Skeletal muscle tissue (tissue), 4 donors: ENCODE measurements around the gene TFEB. TPM values are rescaled to one million over a fixed set of nuclear protein-coding genes. Genes with fewer than 3 reads are reported as not detected.

ENCODE experiments used
- H3K27ac ChIP-seq: one replicate; pipeline ENCODE4 v1.7.0; 2013; ENCODE audit warnings: mild to moderate bottlenecking, low read depth, low read length, inconsistent platforms
- H3K27me3 ChIP-seq, 3 donors: one replicate each; pipeline ENCODE4 v1.7.0; 2013; ENCODE audit warnings: low read length in 3 of 3; ENCODE audit not compliant: control insufficient read depth in 3 of 3, insufficient read depth in 3 of 3
- H3K36me3 ChIP-seq, 3 donors: one replicate each; pipeline ENCODE4 v1.7.0; 2013; ENCODE audit warnings: low read length in 3 of 3; ENCODE audit not compliant: control insufficient read depth in 3 of 3, insufficient read depth in 3 of 3
- H3K4me1 ChIP-seq, 3 donors: one replicate each; pipeline ENCODE4 v1.7.0; 2013; ENCODE audit warnings: low read length in 3 of 3, mild to moderate bottlenecking in 3 of 3; ENCODE audit not compliant: control insufficient read depth in 3 of 3, insufficient read depth in 3 of 3
- H3K4me3 ChIP-seq, 3 donors: one replicate each; pipeline ENCODE4 v1.7.0; 2013; ENCODE audit warnings: low read length in 3 of 3
- H3K9ac ChIP-seq, 3 donors: one replicate each; pipeline ENCODE4 v1.7.0; 2013; ENCODE audit warnings: low read length in 3 of 3, mild to moderate bottlenecking in 3 of 3, moderate library complexity in 2 of 3, low read depth in 1 of 3
- H3K9me3 ChIP-seq, 3 donors: one replicate each; pipeline ENCODE4 v1.7.0; 2013; ENCODE audit warnings: low read length in 3 of 3; ENCODE audit not compliant: control insufficient read depth in 3 of 3
- total RNA-seq: library from RNA; depleted of rRNA; stranded (reverse); fragments of >200 nt; gene quantifications from one replicate; pipeline ENCODE4 v1.2.3, GENCODE V29; 2014
- donor health status: Osteomylitis.

TFEB gene
- total RNA-seq, 1 donor from 2014 or later, result 7.8 TPM

DNA sequence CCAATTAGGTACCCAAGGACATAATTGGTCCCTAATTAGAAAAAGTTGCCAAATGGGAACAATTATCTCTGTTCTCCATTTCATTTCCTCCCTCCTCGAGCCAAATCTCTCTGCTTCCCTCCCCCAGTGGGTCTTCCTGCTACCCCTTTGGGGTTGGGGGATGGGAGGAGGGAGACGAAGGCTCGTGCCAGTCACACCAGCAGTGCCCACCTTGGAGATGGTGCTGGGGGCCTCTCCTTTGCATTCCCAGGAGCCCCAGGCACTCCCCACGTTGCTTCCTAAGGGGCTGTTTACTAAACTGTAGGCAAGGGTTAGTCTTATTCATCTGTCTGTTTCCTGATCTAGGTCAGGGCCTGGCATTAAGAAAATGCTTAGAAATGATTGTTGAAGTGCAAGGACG lies 64.0 kb downstream of the TFEB start:
- no peak overlapping the region for H3K9ac ChIP-seq
- no peaks in the 10 kb centered on the region for H3K4me1 ChIP-seq
- H3K9me3 ChIP-seq, result peaks cover 0 to 4% (median 0%) of the 10 kb centered on the region in 3 donors
- no peaks in the 10 kb centered on the region for H3K36me3 ChIP-seq
- H3K4me3 ChIP-seq, result no peak overlapping the region
- H3K27ac ChIP-seq, result no peak overlapping the region
- peaks cover 0 to 7% (median 0%) of the 10 kb centered on the region in 3 donors for H3K27me3 ChIP-seq

DNA sequence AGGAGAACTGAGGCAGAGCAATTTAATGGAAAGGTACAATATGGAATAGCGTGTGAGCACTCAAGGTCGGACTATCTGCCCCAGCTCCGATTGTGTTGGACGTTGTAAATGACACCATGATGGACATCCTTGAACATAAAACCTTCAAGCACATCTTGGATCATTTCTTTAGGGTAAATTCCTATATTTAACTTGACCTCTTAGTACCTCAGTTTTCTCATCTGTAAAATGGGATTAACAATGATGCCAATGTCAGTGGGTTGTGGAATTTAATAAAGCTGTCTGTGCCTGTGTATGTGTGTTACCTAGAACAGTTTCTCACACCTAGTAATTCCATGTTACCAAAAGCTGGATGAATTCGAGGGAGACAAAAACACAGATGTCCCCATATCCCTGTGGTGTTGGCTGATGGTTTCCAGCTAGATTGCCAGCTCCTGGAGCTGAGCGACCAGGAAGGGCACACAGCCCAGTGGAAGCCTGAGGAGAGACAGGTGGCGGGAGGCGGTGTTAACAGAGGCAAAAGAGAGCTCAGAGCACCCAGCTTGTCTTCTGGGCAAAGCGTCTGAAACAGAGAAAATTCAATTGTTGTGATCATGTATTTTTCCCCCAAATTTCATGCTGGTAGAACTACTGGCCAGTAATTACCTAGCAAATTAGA lies 64.6 kb downstream of the TFEB start:
- Histone ChIP-seq H3K9me3 (peaks cover 0 to 4% (median 0%) of the 10 kb centered on the region in 3 donors), H3K27ac (no peak overlapping the region), H3K4me1 (no peaks in the 10 kb centered on the region), H3K36me3 (no peaks in the 10 kb centered on the region), H3K27me3 (peaks cover 0 to 7% (median 0%) of the 10 kb centered on the region in 3 donors), H3K4me3 (no peak overlapping the region), H3K9ac (no peak overlapping the region)

DNA sequence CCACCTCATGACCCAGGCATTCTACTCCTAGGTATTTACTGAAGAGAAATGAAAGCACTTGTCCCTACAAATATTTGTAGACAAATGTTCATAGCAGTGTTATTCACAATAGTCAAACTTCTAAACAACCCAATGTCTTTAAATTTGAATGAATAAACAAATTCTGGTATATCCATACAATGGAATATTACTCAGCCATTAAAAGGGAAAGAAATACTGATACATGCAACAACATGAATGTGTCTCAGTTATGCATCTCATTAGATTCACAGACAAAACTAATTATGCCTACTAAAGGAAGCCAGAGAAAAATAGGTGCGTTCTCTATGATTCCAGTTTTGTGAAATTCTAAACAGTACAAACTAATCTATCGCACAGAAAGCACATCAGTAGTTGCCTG lies 66.4 kb downstream of the TFEB start:
- Histone ChIP-seq H3K27me3 (peaks cover 0 to 4% (median 0%) of the 10 kb centered on the region in 3 donors), H3K4me1 (no peaks in the 10 kb centered on the region)

DNA sequence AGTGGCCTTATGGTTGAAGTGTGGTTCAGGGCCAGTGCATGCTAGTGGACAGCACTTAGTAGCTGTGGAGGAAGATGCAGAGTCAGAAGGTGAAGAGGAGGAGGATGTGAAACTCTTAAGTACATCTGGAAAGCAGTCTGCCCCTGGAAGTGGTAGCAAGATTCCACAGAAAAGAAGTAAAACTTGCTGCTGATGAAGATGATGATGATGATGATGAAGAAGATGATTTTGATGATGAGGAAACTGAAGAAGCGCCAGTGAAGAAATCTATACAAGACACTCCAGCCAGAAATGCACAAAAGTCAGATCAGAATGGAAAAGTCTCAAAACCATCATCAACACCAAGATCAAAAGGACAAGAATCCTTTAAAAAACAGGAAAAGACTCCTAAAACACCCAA lies 68.2 kb downstream of the TFEB start:
- H3K36me3 ChIP-seq, result no peaks in the 10 kb centered on the region
- peaks cover 0 to 4% (median 0%) of the 10 kb centered on the region in 3 donors for H3K9me3 ChIP-seq
- no peak overlapping the region for H3K4me3 ChIP-seq
- H3K9ac ChIP-seq, result no peak overlapping the region
- no peaks in the 10 kb centered on the region for H3K4me1 ChIP-seq
- no peak overlapping the region for H3K27ac ChIP-seq
- H3K27me3 ChIP-seq, result peaks cover 0 to 8% (median 0%) of the 10 kb centered on the region in 3 donors

More for the DNA sequence above, 66.4 kb downstream of the TFEB start:
- H3K9me3 ChIP-seq, result peaks cover 0 to 4% (median 0%) of the 10 kb centered on the region in 3 donors
- no peak overlapping the region for H3K4me3 ChIP-seq
- H3K27ac ChIP-seq, result no peak overlapping the region
- no peaks in the 10 kb centered on the region for H3K36me3 ChIP-seq
- H3K9ac ChIP-seq, result no peak overlapping the region

DNA sequence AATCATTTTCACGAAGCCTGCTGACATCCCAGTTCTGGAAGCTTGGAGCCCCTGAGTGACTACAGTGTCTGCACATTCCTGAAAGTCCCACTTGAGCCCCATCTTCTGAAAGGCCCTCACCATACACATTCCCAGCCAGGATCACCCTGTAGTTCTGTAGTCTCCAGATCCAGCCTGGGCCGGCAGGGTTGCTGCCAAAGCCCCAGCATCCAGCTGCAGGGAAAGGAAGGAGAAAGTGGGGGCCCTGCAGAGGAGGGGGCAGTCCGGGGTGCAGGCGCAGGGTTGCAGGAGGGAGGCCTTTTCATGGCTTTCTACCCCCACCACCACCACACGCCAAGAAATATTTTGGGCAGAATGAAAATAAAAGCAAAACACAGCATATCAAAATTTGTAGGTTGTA lies 71.1 kb downstream of the TFEB start:
- H3K4me1 ChIP-seq, result no peaks in the 10 kb centered on the region
- peaks cover 0 to 9% (median 6%) of the 10 kb centered on the region in 3 donors for H3K27me3 ChIP-seq
- H3K9me3 ChIP-seq, result peaks cover 0 to 3% (median 0%) of the 10 kb centered on the region in 3 donors
- H3K4me3 ChIP-seq, result no peak overlapping the region
- no peak overlapping the region for H3K27ac ChIP-seq
- H3K9ac ChIP-seq, result no peak overlapping the region
- H3K36me3 ChIP-seq, result no peaks in the 10 kb centered on the region

DNA sequence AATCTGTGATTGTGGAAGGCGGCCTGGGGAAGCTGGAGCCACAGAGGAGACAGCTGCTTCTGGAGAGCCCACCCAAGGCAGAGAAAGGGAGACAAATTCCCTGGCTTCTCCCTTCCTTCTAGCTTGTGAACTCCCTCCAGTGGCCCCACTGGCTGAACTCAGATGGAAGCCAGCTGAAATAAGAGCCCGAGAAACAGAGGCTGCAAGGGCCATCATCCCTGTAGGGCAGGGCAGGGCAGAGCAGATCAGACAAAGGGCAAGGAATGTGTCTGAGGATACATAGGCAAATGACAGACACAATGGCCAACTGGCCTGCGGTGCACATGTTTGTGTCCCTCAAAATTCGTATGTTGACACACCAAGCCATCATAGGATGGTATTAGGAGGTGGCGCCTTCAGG lies 71.8 kb downstream of the TFEB start:
- Histone ChIP-seq H3K9ac (no peak overlapping the region), H3K9me3 (no peaks in the 10 kb centered on the region), H3K36me3 (no peaks in the 10 kb centered on the region), H3K27me3 (peaks cover 0 to 11% (median 9%) of the 10 kb centered on the region in 3 donors), H3K27ac (no peak overlapping the region), H3K4me3 (no peak overlapping the region), H3K4me1 (no peaks in the 10 kb centered on the region)

DNA sequence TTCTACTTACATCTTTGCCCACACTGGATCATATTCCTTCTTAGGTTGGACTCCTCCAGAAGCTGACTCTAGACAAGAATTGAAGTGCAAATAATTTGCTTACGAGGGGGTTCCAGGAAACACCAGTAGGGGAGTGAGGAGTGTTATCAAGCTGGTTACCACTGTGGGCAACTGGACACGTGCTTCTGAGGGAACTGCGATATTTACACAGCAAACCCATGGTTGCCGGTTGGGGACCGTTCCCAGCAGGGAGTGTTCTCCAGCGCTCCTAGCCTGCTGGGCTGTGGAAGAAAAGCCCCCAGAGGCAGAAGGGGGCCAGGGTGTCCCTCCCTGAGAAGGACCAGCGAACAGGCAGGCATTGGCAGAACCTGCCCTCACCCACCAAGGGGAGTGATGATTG lies 75.5 kb downstream of the TFEB start:
- Histone ChIP-seq H3K9me3 (no peaks in the 10 kb centered on the region), H3K9ac (no peak overlapping the region), H3K4me3 (no peak overlapping the region), H3K27me3 (peaks cover 0 to 11% (median 9%) of the 10 kb centered on the region in 3 donors), H3K27ac (no peak overlapping the region), H3K36me3 (no peaks in the 10 kb centered on the region), H3K4me1 (peaks cover 0 to 6% (median 0%) of the 10 kb centered on the region in 3 donors)

DNA sequence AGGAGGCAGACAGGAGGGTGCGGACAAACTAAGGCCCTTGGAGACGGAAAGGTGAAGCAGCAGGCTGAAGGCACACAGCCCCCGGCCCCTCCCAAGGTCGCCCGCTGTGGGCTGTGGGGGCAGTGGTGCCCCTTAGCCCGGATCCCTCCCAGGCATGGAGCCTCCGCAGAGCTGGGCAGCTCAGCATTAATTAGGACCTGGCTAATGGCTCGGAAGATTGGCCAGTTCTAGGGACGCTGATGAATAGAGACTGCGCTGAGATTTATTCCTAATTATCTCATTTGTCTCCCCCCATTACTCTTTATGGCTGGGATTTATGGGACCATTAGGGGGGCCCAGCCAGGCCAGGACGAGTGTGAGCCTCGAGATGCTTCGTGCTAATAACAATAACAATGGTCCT lies 76.8 kb downstream of the TFEB start:
- no peak overlapping the region for H3K27ac ChIP-seq
- H3K9me3 ChIP-seq, result no peaks in the 10 kb centered on the region
- no peak overlapping the region for H3K4me3 ChIP-seq
- no peaks in the 10 kb centered on the region for H3K36me3 ChIP-seq
- H3K9ac ChIP-seq, result no peak overlapping the region
- H3K4me1 ChIP-seq, result peaks cover 0 to 6% (median 0%) of the 10 kb centered on the region in 3 donors
- peaks cover 0 to 11% (median 7%) of the 10 kb centered on the region in 3 donors for H3K27me3 ChIP-seq

DNA sequence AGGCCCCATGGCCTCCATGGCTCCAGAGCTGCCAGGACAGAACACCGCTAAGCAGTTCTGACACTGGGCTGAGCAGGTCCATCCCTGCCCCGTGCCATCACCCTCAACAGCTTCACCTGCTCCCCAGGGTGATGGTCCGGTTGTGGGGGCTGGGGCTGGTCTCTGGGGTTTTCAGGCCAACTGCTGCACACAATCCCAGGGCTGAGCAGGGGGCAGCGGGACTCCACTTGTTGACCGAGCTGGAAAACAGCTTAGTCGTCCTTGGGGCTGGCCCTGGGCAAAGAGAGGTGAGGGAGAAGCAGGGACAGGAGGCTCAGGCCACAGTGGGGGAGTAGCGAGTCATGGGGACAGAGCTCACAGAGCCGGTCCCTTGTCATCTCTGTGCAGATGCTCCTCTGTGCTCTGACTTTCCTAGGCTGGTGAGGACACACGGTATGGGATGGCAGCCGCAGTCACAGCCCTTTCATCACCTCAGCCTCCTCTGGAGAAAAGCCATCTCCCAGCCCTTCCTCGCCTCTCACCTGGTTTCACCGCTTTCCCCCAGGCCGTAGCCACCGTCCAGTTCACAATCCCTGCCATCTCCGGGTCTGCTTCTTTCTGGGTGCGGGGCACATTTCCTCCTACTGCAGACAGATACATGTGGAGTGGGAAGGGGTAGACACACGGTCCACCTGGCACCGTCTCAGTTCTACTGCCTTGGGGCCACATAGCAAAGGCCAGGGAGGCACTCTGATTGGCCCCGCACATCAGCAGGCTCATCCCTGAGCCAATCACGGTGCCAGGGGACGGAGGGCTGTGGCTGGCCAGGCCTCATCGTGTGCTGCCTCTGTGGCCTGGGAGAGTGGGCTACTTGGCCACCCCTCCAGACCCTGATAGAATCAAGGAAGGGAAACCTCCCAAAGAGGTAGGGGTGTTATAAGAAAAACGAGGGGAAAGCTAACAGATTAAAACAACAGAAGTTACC lies 78.0 kb downstream of the TFEB start:
- Histone ChIP-seq H3K27ac (no peak overlapping the region), H3K36me3 (no peaks in the 10 kb centered on the region), H3K9ac (no peak overlapping the region), H3K4me1 (peaks cover 0 to 6% (median 0%) of the 10 kb centered on the region in 3 donors), H3K9me3 (no peaks in the 10 kb centered on the region), H3K27me3 (peaks cover 0 to 11% (median 5%) of the 10 kb centered on the region in 3 donors), H3K4me3 (no peak overlapping the region)
